GM21723 (cell line): Measurements from ENCODE around the gene PLPPR5.

Experiments used
- ATAC-seq: cut with Tn5 transposase; IDR thresholded peaks from one replicate; pipeline ENCODE4 v1.9.1; 2021; ENCODE audit warnings: mild to moderate bottlenecking, moderate library complexity; ENCODE audit not compliant: unreplicated experiment

The PLPPR5 gene

DNA sequence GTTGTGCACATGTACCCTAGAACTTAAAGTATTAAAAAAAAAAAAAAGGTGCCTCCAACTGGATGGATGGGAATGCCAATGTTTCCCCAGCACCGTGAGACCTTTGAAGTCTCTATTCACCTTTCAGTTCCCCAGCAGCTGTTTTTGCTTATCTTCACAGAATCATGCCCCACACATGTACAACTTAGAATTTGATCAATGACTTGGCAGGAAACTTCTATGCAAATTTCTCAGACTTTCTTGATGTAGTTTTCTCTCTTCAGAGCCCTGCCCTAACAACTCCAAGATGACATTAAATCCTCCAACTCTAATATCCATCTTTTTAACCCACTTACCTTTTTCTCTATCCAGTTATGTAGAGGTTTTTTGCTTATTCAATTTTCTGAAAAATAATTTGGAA lies 144.3 kb downstream of the PLPPR5 start:
- no peak for ATAC-seq

DNA sequence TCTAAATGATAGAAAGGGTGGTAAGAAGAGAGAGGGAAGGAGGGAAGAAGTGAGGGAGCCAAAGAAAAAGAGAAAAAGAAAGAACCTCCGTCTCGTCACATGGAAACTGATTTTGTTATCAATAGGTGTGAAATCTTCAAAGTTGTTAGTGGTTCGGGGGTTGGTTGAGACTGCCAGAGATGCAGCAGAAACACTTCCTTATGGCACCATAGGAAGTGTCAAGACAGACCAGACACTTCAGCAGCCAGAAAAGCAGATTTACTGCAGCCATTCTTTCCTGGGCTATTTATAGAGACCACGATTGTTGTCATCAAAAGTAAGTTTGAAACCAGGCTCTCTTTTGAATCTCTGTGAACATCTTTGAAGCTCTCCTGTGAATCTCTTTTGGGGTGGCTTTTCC lies 150.5 kb downstream of the PLPPR5 start:
- ATAC-seq = no peak

DNA sequence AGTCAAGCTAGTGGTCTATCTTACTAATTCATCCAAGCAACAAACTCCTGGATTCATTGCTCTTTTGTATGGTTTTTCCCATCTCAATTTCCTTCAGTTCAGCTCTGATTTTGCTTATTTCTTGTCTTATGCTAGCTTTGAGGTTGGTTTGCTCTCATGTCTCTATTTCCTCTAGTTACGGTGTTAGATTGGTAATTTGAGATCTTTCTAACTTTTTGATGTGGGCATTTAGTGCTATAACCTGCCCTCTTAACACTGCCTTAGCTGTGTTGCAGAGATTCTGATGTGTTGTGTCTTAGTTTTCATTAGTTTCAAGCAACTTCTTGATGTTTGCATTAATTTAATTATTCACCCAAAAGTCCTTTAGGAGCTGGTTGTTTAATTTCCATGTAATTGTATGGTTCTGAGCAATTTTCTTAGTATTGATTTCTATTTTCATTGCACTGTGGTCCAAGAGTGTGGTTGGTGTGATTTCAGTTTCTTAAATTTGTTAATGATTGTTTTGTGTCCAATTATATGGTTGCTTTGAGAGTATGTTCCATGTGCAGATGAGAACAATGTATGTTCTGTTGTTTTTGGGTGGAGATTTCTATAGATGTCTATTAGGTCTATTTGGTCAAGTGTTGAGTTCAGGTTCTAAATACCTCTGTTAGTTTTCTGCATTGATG lies 154.6 kb downstream of the PLPPR5 start:
- no peak for ATAC-seq

DNA sequence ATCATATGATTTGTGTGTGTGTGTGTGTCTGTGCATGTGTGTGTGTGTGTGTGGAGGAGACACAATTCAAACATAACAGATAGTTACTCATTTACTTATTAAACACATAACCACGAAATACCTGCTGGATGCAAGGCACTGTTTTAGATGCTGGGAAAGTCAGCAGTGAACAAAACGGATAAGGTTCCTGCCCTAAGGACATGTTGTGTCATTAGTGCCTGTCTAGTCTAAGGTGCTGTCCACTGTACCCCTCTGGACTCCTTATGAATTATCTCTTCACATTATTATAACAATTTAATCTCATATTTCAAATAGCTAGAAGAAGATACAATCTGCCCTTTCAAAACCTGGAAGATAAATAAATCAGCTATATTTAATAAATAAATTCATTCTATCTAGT lies 162.4 kb downstream of the PLPPR5 start:
- ATAC-seq = no peak
